ENCODE results near the gene CCDC85A. TPM values are rescaled to one million over a fixed set of nuclear protein-coding genes. Genes with fewer than 3 reads are reported as not detected.

CCDC85A gene
- total and polyA plus RNA-seq, 2 of the 8 experiments (the other 6 are each of a cell fraction or from before 2014, with no cell fraction given): 0.20 TPM; not detected in 1

GRCh38 chr2:56292951-56293350, 109.2 kb downstream of the CCDC85A start:
- POLR2A ChIA-PET (ENCODE audit: partially characterized antibody): no interaction called here

More at GRCh38 chr2:56292951-56293350, 109.2 kb downstream of the CCDC85A start:
- H3K4ac ChIP-seq (replicated peaks; ENCODE audit: insufficient read length, low read depth, low read length): no peak overlapping the region
- no peak overlapping the region for H3K18ac ChIP-seq (ENCODE audit: extremely low read depth, low read length)
- H2BK5ac ChIP-seq (ENCODE audit: low read depth, low read length): no peak overlapping the region
- CTCF ChIA-PET (ENCODE audit: partially characterized antibody): interaction anchor here (1.0 kb wide), 1 partner anchor 233 kb away, joined by 4 read pairs; no protein-coding TSS in a partner anchor
- H3K79me2 ChIP-seq (ENCODE audit: control insufficient read depth in 1 of 2, insufficient read depth in 2 of 2, low read length in 2 of 2): no peaks in the 10 kb centered on the region
- no peaks in the 10 kb centered on the region for H3K4me1 ChIP-seq (replicated peaks in 1 of 4; ENCODE audit: control insufficient read depth in 3 of 4, insufficient read depth in 4 of 4, low read length in 3 of 4)
- H3K36me3 ChIP-seq (ENCODE audit: control insufficient read depth in 2 of 4, insufficient read depth in 4 of 4, low read length in 3 of 4): no peaks in the 10 kb centered on the region
- FAIRE-seq (no peak), DNase-seq (ENCODE audit: low read depth in 1 of 2, low spot score in 2 of 2) (no peak)
- H2BK15ac ChIP-seq (ENCODE audit: low read length): no peak overlapping the region
- H3K79me1 ChIP-seq (ENCODE audit: low read depth, low read length): no peaks in the 10 kb centered on the region
- no peaks in the 10 kb centered on the region for H3K27me3 ChIP-seq (replicated peaks in 1 of 4; ENCODE audit: control insufficient read depth in 3 of 4, extremely low read depth in 1 of 4, insufficient read depth in 3 of 4, low read length in 3 of 4)
- no peak overlapping the region for H4K91ac ChIP-seq (replicated peaks; ENCODE audit: insufficient read length, low read length)
- H3K23ac ChIP-seq (ENCODE audit: insufficient read length): no peak overlapping the region
- H4K5ac ChIP-seq (ENCODE audit: insufficient read length, low read depth, low read length): no peak overlapping the region
- no peaks in the 10 kb centered on the region for H3K9me3 ChIP-seq (ENCODE audit: insufficient read depth in 2 of 2, low read depth in 1 of 2, low read length in 1 of 2)
- no peak overlapping the region for H3K9ac ChIP-seq (replicated peaks in 1 of 4; ENCODE audit: extremely low read depth in 1 of 4, low read depth in 3 of 4, low read length in 3 of 4)
- no peak overlapping the region for H3K4me3 ChIP-seq (ENCODE audit: extremely low read depth in 1 of 4, insufficient read depth in 2 of 4, low read depth in 3 of 4, low read length in 4 of 4)
- H2BK12ac ChIP-seq (ENCODE audit: low read depth, low read length): no peak overlapping the region
- H2BK120ac ChIP-seq (replicated peaks; ENCODE audit: low read depth, low read length): no peak overlapping the region
- H2AK5ac ChIP-seq (ENCODE audit: low read depth, low read length): no peak overlapping the region
- no peak for TF ChIP-seq MAX (IDR thresholded peaks at IDR 0.05)
- 93% methylated on average over 2 of the region's 2 CpGs; no CpG with 5 or more reads in 1 of the 2 experiments for WGBS, 2 experiments (ENCODE audit: extremely low coverage in 1 of 2, insufficient coverage in 1 of 2, insufficient read length in 1 of 2, insufficient replicate concordance in 2 of 2, low coverage in 1 of 2, low lambda C conversion rate in 2 of 2, missing lambda C conversion rate in 1 of 2)
- no peak overlapping the region for H3K27ac ChIP-seq (ENCODE audit: low read depth, low read length)
- H3K14ac ChIP-seq (ENCODE audit: insufficient read length): no peak overlapping the region
- no peak overlapping the region for H3K4me2 ChIP-seq (ENCODE audit: insufficient read depth in 1 of 2, low read depth in 2 of 2, low read length in 2 of 2)
- H4K20me1 ChIP-seq (replicated peaks in 1 of 2; ENCODE audit: control insufficient read depth in 1 of 2, insufficient read depth in 2 of 2, low read length in 2 of 2): no peaks in the 10 kb centered on the region
- no peak overlapping the region for H3K56ac ChIP-seq (replicated peaks; ENCODE audit: insufficient read length, low read depth, low read length)
- no peaks in the 10 kb centered on the region for H3K23me2 ChIP-seq (ENCODE audit: low read depth, low read length)
- no peak overlapping the region for H4K8ac ChIP-seq (ENCODE audit: extremely low read depth, insufficient read depth, low read length)
- H2BK20ac ChIP-seq (ENCODE audit: low read length): no peak overlapping the region
- no peak overlapping the region for H2AFZ ChIP-seq (ENCODE audit: low read length)

Data from H1 (cell line).